Suppressor macrophage (primary cell): ENCODE data around the gene CELF2.

Source experiments
- DNase-seq, 4 experiments: peaks; one replicate each; pipeline ENCODE4 v3.0.0-alpha.2; 2020 to 2022

CELF2 gene

DNA sequence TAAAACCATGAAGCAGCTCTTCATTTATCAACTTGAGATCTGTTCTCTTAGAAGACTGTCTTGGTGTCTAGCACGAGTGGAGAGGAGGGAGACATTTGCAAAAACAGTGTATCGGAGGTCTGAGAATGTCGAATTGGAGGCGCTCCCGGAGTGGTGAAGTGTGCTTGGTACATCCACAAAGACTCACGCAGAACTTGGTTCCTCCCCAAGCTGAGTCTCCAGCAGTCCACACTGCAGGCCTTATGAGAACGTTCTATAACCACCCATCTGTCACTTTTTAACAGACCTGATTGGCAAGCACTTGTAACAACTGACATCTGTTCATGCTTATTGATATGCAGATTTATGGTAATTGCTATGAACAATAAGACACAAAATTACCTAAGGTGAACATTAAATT, 261.6 kb downstream of the CELF2 start:
- DNase-seq: no peak

DNA sequence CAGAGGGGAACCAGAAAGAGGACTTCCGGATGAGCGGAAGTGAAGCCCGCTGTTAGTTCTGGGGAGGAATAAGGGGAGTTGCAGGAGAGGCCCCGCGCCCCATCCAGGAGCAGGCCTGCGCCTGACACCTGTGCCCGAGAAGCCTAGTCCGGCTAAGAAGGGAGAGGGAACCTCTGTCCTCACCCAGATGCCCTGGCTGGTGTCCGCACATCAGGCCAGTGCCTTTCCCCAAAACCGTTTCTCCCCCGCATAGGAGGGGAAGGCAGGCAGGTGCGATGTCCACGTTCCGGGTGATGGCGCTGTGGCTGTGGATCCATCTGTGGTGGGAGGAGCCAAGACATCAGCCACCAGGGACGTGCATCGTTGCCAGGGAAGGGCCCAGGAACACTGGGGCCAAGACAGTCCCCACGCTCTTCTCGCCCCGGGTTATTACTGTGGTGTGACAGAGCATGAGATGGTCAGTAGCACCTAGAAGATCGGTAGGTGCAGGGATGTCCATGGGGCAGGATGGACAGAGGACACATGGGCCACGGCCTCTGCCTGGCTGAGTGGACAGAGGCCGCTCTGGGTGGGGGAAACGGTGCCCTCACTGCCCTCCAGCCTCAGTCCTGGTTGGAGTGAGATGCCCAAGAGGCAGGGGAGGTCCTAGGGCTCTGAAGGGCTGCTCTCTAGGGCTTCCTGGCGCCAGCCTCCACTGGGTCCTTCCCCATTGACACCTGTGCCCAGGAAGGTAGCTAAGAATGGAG, 262.7 kb downstream of the CELF2 start:
- no peak for DNase-seq

DNA sequence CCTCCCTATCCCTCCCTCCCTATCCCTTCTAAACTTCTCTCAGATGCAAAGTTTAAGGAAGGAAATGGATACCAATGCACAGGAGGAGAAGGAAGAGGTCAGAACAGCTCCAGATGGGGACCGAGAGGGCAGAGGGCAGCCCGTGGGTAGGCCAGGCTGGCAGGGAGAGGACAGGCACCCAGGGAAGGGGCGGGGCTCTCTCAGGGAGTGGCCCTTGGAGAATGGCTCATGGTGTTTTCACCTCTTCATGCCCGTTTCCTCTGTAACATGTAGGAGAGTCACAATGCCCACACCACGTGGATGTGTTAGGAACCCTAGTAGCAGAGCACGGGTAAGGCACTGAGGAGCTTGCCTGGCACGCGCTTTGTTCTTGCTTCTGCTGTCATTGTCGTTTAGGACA, 264.5 kb downstream of the CELF2 start:
- peak in 3 of 4 experiments; percentile 23 to 41 (median 26) for DNase-seq

DNA sequence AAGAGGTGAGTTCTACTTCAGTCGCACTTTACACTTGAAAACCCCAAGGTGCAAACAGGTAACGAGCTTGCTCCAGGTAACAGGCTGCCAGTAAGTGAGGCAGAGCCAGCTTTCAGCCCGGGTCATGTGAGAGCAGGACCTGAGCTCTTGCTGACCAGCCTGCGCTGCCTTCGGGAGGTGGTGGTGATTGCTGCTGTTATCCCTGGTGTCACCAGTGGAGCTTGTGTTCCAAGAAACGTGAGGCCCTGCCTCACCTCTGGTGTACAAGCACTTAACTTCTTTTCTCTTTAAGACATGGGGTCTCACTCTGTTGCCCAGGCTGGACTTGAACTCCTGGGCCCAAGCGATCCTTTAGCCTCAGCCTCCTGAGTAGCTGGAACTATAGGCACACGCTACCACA, 265.0 kb downstream of the CELF2 start:
- no peak for DNase-seq

DNA sequence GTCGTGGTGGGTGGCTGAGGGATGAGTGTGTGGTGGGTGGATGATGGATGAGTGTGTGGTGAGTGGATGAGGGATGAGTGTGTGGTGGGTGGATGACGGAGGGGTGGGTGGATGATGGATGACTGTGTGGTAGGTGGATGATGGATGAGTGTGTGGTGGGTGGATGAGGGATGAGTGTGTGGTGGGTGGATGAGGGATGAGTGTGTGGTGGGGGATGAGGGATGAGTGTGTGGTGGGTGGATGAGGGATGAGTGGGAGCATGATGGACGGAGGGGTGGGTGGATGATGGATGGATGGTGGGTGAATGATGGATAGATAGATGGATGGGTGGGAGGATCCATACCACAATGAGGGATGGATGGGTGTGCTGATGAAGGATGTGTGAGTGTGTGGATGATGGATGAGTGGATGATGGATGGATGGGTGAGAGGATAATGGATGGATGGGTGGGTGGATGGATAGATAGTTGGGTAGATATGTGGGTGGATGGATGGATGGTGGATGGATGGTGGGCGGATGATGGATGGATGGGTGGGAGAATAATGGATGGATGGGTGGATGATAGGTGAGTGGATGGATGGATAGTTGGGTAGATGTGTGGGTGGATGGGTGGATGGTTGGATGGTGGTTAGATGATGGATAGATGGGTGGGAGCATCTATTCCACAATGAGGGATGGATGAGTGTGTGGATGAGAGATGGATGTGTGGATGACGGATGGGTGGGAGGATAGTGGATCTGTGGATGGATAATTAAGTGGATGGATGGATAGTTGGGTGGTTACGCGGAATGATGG, 266.8 kb downstream of the CELF2 start:
- DNase-seq: no peak

DNA sequence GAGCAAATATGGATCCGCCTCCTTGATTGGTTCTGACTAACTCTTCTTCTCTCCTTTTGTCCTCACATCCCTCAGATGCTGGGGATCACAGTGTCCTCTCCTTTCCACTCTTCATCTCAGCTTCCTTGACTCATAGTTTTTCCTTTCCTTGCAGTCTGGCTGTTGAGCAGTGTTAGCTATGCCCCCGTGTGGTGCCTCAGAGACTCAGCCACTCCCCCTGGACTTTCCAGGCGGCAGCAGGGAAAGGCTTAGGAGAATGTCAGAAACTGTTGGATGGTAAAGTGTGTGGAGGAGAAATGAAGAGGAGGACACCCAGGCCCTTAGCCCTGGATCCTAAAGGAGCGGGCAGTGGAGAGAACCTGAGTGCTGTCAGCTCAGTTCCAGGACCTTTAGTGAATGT, 267.5 kb downstream of the CELF2 start:
- DNase-seq: no peak

DNA sequence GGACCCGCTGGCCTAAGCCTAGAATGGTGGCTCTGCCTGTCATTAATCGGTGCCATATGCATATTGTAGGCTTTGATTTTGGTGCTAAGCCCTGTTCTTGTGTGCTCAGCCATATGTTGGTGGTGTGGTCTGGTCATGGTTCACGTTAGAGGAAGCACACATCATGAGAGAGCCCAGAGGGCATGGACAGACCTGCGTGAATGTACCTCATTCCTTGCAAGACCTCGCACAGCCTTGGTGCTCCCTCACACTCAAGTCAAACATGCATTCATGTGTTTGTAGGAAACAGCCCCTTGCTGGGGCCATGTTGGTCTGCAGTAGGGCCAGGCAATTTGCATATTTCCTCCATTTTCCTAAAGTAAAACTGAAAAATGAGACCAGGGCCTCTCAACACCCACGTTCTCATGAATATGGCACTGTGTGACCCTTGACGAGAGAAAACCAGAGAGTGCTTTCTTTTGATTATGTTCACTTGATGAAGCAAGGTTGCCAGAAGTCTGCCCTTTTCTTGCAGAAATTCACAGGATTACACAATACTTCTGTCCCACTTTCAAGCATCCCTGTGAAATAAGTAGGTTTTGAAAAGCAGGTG, 268.7 kb downstream of the CELF2 start:
- DNase-seq: peak in 3 of 4 experiments; percentile 21 to 55 (median 50)

DNA sequence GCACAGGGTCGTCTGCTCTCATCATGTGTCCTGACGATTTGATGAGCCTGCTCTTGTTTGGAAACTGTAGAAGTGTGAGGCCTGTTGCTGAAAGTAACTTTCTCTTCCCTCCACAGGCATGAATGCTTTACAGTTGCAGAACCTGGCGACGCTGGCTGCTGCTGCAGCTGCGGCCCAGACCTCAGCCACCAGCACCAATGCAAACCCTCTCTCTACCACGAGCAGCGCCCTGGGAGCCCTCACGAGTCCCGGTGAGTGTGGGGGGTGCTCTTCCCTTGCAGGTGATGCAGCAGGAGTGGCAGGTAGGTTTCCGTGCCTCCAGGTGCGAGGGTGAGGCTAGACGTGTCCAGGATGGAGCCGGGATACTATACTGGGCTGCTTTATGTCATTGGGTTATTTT, 270.6 kb downstream of the CELF2 start:
- no peak for DNase-seq

DNA sequence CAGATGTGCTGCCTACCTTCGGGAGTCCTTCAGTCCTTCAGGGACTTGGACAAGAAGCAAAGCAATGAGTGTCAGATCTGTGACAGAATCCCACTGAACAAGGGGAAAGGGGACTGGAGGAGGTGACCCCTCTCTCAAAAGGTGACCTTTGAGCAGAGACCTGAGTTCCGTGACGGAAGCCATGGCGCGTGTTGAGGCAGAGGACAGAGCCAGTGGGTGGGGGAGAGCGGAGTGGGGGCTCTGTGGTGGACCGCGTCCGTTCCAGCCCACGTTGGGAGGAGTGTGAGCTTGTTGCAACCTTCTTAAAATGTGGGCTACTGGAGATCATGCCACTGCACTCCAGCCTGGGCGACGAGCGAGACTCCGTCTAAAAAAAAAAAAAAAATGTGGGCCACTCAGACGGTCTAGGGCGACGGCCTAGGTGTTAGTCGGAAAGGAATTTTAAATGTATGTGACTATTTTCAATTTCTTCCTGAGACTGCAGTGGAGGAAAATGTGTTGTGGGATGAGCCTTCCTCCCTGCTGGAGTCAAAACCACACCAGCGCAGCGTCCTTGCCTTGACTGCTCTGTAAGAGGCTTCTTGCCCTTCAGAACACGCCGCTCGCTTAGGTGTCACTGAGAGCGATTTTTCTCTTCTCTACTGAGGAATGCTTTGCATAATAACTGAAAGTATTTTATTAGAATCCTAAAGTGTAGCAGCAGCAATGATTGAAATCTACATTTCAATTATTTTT, 272.7 kb downstream of the CELF2 start:
- no peak for DNase-seq

DNA sequence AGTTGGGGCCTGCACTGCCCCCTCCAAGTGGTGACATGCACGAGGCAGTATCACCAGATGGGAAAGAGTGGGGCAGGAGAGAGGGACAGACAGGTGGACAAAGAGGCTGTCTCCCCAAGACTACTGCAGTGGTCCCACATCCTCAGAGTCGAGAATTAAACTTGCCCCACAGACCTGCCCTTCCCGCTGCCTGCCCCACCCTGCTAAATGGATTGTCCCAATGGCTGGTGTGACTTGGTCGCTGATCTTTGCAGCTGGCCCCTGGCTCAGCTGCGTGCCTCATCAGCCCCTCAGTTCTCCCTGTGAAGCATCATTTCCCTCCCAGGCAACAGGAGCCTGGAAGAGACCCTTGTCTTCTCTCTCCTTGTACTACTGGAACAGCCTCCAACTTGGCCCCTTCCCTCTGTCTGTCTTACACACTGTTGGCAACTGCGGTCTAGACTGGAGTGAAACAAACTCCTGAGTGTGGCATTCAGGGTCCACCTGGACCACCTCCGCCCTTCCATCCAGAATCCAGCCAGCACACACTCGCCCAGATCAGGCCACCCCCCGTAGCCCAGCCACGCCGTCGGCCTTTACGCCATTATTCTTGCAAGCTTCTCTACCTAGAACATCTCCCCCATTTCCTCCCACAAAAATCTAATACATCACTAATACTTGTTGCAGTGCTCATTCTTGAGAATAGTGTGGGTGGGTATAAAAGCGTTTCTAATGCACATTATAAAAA, 275.1 kb downstream of the CELF2 start:
- no peak for DNase-seq

DNA sequence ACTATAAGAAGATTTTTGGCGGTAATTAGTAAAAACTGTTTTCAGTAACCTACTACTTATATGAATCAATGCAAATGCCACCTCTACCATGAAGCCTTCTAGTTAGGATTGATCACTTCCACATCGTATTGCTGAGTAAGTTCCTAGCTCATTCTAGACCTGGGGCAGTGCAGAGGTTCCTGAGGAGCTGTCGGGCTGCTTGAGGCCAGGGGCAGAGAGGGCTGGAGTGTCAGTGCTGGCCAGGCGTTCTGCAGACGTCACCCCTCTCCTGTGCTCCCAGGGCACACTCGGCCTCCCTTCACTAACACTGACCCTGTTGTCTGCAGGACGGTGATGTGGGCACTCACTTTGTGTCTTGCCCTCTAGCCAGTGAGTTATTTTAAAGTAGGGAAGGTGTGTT, 275.7 kb downstream of the CELF2 start:
- no peak for DNase-seq

DNA sequence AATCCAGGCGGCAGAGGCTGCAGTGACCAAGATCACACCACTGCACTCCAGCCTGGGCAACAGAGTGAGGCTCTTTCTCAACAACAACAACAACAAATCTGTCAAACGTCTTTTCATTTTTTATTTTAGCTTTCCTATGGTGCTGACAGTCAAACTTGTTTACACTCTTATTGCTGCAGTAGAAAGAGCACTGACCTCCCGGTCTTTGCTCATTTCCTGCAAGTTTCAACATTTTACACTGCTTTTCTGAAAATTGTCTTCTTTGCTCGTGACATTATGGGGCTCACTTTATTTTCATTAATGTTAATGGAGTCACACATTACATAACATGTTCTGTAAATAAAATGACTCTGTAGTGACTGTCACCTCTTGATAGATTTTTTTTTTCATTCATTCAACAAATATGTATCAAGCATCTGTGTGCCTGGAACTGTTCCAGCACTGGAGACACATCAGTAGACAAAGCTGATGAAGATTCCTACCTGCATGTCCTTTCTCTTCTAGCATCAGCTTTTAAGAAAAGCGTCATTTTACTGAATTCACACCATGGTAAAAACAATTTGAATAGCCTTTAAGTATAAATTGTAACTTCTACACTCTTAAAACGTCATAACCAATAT, 277.3 kb downstream of the CELF2 start:
- DNase-seq: no peak

DNA sequence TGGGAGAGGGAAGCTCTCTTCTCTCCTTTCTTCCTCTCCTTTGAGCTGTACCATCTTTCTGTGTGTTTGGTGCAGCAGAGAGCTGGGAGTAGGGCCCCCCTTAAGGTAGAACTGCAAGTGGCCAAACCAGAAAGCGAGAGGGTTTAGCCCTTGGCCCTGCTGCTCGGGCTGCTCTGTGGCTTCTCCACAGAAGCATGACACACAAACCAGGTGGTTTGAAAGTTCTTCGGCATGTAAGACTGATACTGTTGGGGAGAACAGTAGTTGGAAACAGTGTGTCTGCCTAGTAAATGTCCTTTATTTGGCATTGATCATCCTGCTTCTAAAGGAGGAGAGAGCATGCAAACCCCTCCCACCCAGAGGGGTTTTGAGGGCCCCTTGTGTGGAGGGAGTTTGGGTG, 277.8 kb downstream of the CELF2 start:
- no peak for DNase-seq

DNA sequence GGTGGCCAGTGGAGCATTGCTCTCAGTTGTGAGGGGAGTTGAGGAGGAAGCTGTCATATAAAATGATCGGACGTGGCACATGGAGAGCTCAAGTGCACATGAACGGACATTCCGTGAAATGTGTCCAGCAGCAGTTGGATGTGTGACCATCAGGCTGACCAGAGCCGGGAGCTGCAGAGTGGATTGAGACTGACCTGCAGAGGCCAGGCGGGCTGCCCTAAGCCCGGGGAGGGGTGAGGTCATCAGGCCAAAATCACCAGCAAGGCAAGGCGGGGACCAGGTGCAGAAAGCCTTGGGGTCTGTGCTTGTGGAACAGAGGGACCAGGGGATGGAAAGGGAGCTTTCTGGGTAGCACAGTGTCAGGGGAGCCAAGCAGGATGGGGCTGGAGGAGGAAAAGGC, 279.5 kb downstream of the CELF2 start:
- no peak for DNase-seq

DNA sequence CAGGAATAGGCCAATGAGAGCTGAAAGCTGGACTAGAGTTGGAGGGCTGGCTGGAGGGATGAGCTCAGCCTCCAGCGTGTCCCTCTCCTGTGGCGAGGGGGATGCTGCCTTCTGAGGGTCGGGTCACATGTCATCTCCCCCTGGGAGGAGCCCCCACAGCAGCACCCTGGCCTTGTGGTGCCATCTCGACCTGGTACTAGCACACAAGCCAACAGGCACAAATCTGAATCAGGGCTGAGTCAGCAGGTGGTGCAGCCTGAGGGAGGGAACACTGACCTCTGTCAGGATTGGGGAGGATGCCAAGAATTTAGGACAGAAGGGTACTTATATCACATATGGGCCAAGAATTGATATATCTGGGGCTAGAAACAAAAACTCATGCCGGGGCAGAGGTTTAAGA, 280.4 kb downstream of the CELF2 start:
- no peak for DNase-seq

DNA sequence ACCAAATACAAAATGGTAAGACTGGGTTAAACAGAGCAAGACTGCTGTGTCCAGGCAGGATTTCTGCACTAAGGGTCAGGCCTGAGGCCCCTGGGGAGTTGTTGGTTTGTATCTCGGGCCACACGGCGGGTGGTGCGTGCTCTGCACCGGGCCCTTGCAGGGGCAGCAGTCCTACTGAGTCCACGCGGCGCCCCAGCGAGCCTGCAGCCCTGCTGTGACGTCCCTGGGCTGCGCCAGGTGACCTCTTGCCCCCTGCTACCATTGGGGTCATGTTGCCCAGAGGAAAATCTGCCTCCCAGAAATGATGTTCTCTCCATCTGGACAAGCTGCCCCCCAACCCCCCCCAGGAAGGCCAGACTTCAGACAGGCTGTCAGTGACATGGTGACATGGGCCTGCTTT, 281.5 kb downstream of the CELF2 start:
- no peak for DNase-seq

DNA sequence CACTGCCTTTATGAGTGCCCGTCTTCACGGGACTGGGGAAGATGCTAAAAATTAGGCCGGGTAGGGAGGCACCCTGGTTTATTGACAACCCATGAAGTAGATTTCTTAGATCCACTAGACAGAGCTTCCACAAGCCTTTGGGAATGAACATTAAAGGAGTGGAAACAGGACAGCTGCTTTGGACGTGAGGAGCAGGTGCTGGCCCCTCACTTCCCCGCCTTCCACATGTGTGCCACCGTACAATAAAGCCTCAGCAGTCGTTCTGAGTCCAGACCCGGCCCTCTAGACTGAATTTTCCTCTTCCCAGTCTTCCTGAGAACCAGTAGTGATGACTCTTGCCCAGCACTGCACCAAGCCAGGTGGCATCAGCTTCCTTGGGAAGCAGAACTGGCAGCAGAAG, 282.4 kb downstream of the CELF2 start:
- DNase-seq: no peak

DNA sequence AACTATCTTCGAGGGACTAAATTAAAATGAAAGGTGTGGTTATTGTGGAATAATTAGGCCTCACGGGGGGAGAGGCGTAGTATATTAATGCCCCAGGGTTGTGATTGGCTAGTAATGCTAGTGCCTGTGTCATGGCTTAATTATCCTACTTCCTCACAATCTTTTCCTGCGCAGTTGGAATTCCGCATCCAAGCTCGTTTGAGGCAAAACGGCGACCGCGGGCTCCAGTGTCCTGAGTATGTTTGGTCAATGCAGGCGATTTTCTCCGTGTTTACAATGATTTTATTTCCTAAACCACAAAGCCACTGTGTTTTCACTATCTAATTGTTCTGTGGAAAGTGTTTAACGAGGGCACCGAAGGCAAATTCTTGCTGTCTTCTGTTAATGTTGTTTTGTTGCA, 282.9 kb downstream of the CELF2 start:
- no peak for DNase-seq

DNA sequence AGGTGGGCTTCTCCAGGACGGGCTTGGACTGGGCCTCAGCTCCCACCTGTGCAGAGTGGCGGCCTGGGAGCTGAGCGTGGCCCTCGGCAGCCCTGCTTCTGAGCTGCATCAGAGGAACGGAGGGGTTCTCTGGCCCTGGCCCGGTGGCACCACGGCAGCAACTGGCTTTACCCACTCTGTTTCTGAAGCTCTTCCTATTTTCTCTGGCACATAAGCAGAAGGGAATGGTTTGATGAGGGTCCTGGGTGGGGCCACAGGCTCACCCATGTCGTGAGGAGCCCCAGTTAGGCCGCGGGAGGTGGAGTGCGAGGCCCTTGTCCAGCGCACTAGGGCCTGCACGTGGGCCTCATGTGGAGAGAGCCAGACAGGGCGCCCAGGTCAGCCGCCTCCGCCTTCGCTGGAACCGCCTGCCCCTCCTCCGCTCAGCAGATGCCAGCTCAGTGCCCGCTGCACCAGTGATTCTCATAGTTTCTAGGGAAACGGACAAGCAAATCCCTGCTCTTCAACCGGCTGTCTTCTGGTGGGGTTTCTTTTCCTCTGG, 284.0 kb downstream of the CELF2 start:
- no peak for DNase-seq

DNA sequence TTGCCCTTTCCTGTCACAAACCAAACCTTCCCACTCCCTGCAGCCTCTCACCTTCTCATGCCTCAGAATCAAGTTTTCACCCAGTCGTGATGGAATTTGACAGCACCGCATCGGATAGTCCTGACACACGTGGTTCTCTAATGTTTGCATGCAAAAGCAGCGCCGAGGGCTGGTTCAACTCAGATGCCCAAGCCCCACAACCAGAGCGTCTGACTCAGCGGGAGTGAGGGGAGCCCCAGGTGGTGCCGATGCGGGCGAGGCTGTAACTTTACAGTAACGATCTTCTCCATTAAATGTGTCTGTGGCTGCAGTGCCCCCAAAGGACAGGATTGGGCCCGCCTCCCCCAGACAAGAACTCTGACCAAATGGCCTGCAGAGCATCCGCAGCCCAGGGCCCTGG, 284.5 kb downstream of the CELF2 start:
- no peak for DNase-seq

DNA sequence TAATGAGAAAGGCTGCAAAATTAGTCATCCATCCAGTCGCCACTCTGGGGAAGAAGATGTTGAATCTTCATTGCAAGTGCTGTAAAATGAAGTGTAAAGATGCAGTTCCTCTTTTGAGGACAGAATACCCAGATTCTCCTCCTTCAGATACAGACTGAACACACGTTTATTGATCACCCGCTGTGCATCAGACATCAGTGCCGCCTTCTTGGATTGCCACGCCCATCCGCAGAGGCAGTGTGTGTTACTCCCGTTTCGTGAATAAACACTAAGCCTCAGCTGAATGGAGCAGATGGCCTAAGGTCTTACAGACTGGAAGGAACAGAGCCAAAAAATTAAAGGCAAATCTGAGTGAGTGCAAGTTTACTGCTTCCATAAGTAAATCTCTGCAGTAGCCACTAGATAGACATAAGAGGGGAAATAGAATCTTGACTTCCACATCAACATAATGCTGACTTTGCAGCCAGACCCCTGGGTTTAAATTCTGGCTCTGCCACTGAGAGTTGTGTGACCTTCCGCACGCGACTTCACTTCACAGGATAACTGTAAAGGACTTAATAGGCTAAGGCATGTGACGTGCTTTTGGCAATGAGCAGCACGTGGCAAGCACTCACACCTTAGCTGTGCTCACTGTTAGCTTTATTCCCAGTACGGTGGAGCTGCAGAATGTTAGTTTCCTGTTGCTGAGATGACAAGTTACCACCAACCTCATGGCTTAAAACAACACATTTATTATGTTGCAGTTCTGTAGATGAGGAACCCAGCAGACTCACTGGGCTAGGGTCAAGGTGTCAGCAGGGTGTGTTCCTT, 285.9 kb downstream of the CELF2 start:
- no peak for DNase-seq
